H1 (cell line): ENCODE results near the gene CLTCL1. TPM values are rescaled to one million over a fixed set of nuclear protein-coding genes. Genes with fewer than 3 reads are reported as not detected.

Experiments
- CTCF ChIA-PET: fragments of 300-600 bp; sonication (Branson Sonifier 250); formaldehyde crosslinking; loops from one replicate; lab custom pipeline; 2021; ENCODE audit not compliant: partially characterized antibody; lab: Charles Lee
- POLR2A ChIA-PET: fragments of 300-600 bp; sonication (Branson Sonifier 250); formaldehyde crosslinking; loops from one replicate; lab custom pipeline; 2021; ENCODE audit warnings: inconsistent platforms; ENCODE audit not compliant: partially characterized antibody; lab: Charles Lee
- DNase-seq, 2 experiments: peaks; one replicate each; pipeline versions ENCODE4 v3.0.0 to v3.0.0-alpha.2; 2010 to 2022; ENCODE audit warnings: low spot score in 2 of 2, low read depth in 1 of 2, mixed read lengths in 1 of 2
- FAIRE-seq: peaks from 2 replicates; lab custom pipeline; 2011; peaks lifted over from hg19 to GRCh38; lab: Jason Lieb, UNC
- H2AFZ ChIP-seq: 2 replicates; pipeline ENCODE4 v1.8.1; 2012; ENCODE audit warnings: low read length, inconsistent platforms
- H2AK5ac ChIP-seq: 2 replicates; pipeline ENCODE4 v1.6.1; 2013; ENCODE audit warnings: low read depth, low read length
- H2BK120ac ChIP-seq: replicated peaks from 2 replicates; pipeline ENCODE3; 2013; ENCODE audit warnings: low read depth, low read length, inconsistent platforms
- H2BK12ac ChIP-seq: 2 replicates; pipeline ENCODE4 v1.6.1; 2013; ENCODE audit warnings: low read depth, low read length
- H2BK15ac ChIP-seq: 2 replicates; pipeline ENCODE4 v1.6.1; 2013; ENCODE audit warnings: low read length
- H2BK20ac ChIP-seq: 2 replicates; pipeline ENCODE4 v1.6.1; 2013; ENCODE audit warnings: low read length
- H2BK5ac ChIP-seq: 2 replicates; pipeline ENCODE4 v1.6.1; 2013; ENCODE audit warnings: low read depth, low read length
- H3K14ac ChIP-seq: 2 replicates; pipeline ENCODE4 v1.6.1; 2013; ENCODE audit warnings: inconsistent platforms; ENCODE audit not compliant: insufficient read length
- H3K18ac ChIP-seq: 2 replicates; pipeline ENCODE4 v1.6.1; 2013; ENCODE audit warnings: low read length; ENCODE audit errors: extremely low read depth
- H3K23ac ChIP-seq: 2 replicates; pipeline ENCODE4 v1.6.1; 2013; ENCODE audit warnings: inconsistent platforms; ENCODE audit not compliant: insufficient read length
- H3K23me2 ChIP-seq: 2 replicates; pipeline ENCODE4 v1.6.1; 2013; ENCODE audit warnings: low read depth, low read length
- H3K27ac ChIP-seq: 2 replicates; pipeline ENCODE4 v1.6.1; 2011; ENCODE audit warnings: low read depth, low read length, inconsistent platforms
- H3K27me3 ChIP-seq, 4 experiments: replicated peaks in 1 of 4; 1 replicate in 1 of 4; 2 replicates in 3 of 4; pipeline versions ENCODE4 v1.6.1 to v1.8.1; 2011 to 2013; ENCODE audit warnings: low read length in 3 of 4, mild to moderate bottlenecking in 3 of 4, inconsistent platforms in 2 of 4, mixed read lengths in 2 of 4, moderate library complexity in 1 of 4; ENCODE audit not compliant: control insufficient read depth in 3 of 4, insufficient read depth in 3 of 4; ENCODE audit errors: extremely low read depth in 1 of 4
- H3K36me3 ChIP-seq, 4 experiments: 2 replicates each; pipeline versions ENCODE4 v1.6.1 to v1.8.1; 2011 to 2013; ENCODE audit warnings: mild to moderate bottlenecking in 4 of 4, low read length in 3 of 4, moderate library complexity in 2 of 4, control low read depth in 1 of 4, inconsistent platforms in 1 of 4; ENCODE audit not compliant: insufficient read depth in 4 of 4, control insufficient read depth in 2 of 4
- H3K4ac ChIP-seq: replicated peaks from 2 replicates; pipeline ENCODE3; 2013; ENCODE audit warnings: low read length, low read depth, mixed read lengths, inconsistent platforms; ENCODE audit not compliant: insufficient read length
- H3K4me1 ChIP-seq, 4 experiments: replicated peaks in 1 of 4; 1 replicate in 1 of 4; 2 replicates in 3 of 4; pipeline versions ENCODE4 v1.6.1 to v1.8.1; 2011 to 2013; ENCODE audit warnings: low read length in 3 of 4, inconsistent platforms in 2 of 4, mixed read lengths in 1 of 4; ENCODE audit not compliant: insufficient read depth in 4 of 4, control insufficient read depth in 3 of 4
- H3K4me2 ChIP-seq, 2 experiments: 2 replicates each; pipeline versions ENCODE4 v1.6.1 to v1.8.1; 2011 to 2013; ENCODE audit warnings: low read depth in 2 of 2, low read length in 2 of 2, control low read depth in 1 of 2, inconsistent platforms in 1 of 2, mild to moderate bottlenecking in 1 of 2; ENCODE audit not compliant: insufficient read depth in 1 of 2
- H3K4me3 ChIP-seq, 4 experiments: fragments of 200-600, 300-600 bp in 1 of 4; sonication (generic), shearing (Covaris generic), sonication (Bioruptor Twin) in 1 of 4; 2 replicates each; pipeline versions ENCODE4 v1.5.1 to v1.8.1; 2011 to 2016; ENCODE audit warnings: low read length in 4 of 4, low read depth in 3 of 4, control low read depth in 2 of 4, inconsistent platforms in 2 of 4, mild to moderate bottlenecking in 2 of 4, mixed read lengths in 1 of 4, moderate library complexity in 1 of 4; ENCODE audit not compliant: insufficient read depth in 2 of 4; ENCODE audit errors: extremely low read depth in 1 of 4
- H3K56ac ChIP-seq: replicated peaks from 2 replicates; pipeline ENCODE3; 2013; ENCODE audit warnings: low read depth, mild to moderate bottlenecking, mixed read lengths, low read length, inconsistent platforms; ENCODE audit not compliant: insufficient read length
- H3K79me1 ChIP-seq: 2 replicates; pipeline ENCODE4 v1.6.1; 2013; ENCODE audit warnings: low read depth, low read length, control low read depth
- H3K79me2 ChIP-seq, 2 experiments: 2 replicates each; pipeline versions ENCODE4 v1.6.1 to v1.8.1; 2012 to 2013; ENCODE audit warnings: low read length in 2 of 2, mild to moderate bottlenecking in 2 of 2, inconsistent platforms in 1 of 2; ENCODE audit not compliant: insufficient read depth in 2 of 2, control insufficient read depth in 1 of 2
- H3K9ac ChIP-seq, 4 experiments: replicated peaks in 1 of 4; 1 replicate in 1 of 4; 2 replicates in 3 of 4; pipeline versions ENCODE4 v1.6.1 to v1.8.1; 2011 to 2013; ENCODE audit warnings: low read depth in 3 of 4, low read length in 3 of 4, control low read depth in 2 of 4, mild to moderate bottlenecking in 2 of 4, moderate library complexity in 2 of 4, inconsistent platforms in 1 of 4; ENCODE audit errors: extremely low read depth in 1 of 4
- H3K9me3 ChIP-seq, 2 experiments: 2 replicates each; pipeline versions ENCODE4 v1.6.1 to v1.8.1; 2012 to 2013; ENCODE audit warnings: mild to moderate bottlenecking in 2 of 2, moderate library complexity in 2 of 2, control low read depth in 1 of 2, inconsistent platforms in 1 of 2, low read depth in 1 of 2, low read length in 1 of 2, mixed read lengths in 1 of 2; ENCODE audit not compliant: insufficient read depth in 2 of 2
- H4K20me1 ChIP-seq, 2 experiments: replicated peaks in 1 of 2; 2 replicates each; pipeline versions ENCODE3 to v1.8.1; 2011 to 2013; ENCODE audit warnings: inconsistent platforms in 2 of 2, low read length in 2 of 2, mild to moderate bottlenecking in 1 of 2; ENCODE audit not compliant: insufficient read depth in 2 of 2, control insufficient read depth in 1 of 2
- H4K5ac ChIP-seq: 2 replicates; pipeline ENCODE4 v1.6.1; 2013; ENCODE audit warnings: low read length, low read depth, mixed read lengths, inconsistent platforms; ENCODE audit not compliant: insufficient read length
- H4K8ac ChIP-seq: 2 replicates; pipeline ENCODE4 v1.8.0; 2013; ENCODE audit warnings: mild to moderate bottlenecking, moderate library complexity, low read length, inconsistent platforms; ENCODE audit not compliant: insufficient read depth; ENCODE audit errors: extremely low read depth
- H4K91ac ChIP-seq: replicated peaks from 2 replicates; pipeline ENCODE3; 2013; ENCODE audit warnings: low read length, mixed read lengths, inconsistent platforms; ENCODE audit not compliant: insufficient read length
- BCL11A ChIP-seq, 2 experiments: IDR thresholded peaks; one replicate each; pipeline ENCODE4 v1.6.1; 2011; ENCODE audit warnings: low read depth in 2 of 2, low read length in 2 of 2, mild to moderate bottlenecking in 2 of 2
- CBX8 ChIP-seq: fragments of 300-800, 300-1000 bp; sonication (generic); IDR thresholded peaks from 2 replicates; pipeline ENCODE4 v1.7.1; 2016; ENCODE audit warnings: low read depth, low read length, borderline replicate concordance
- CHD1 ChIP-seq: IDR thresholded peaks from 2 replicates; pipeline ENCODE4 v1.6.1; 2012; ENCODE audit warnings: low read depth, low read length, improper control_type of control experiment
- FOSL1 ChIP-seq: IDR thresholded peaks from 2 replicates; pipeline ENCODE4 v1.6.1; 2011; ENCODE audit warnings: mild to moderate bottlenecking, low read depth, low read length, moderate library complexity; ENCODE audit not compliant: insufficient read depth
- JUND ChIP-seq: IDR thresholded peaks from 2 replicates; pipeline ENCODE4 v1.6.1; 2011; ENCODE audit warnings: mild to moderate bottlenecking, improper control_type of control experiment, low read length
- SIX5 ChIP-seq: IDR thresholded peaks from 2 replicates; pipeline ENCODE4 v1.6.1; 2011; ENCODE audit warnings: mild to moderate bottlenecking, low read depth, low read length
- WGBS, 2 experiments: shearing (Covaris generic) in 1 of 2; methylation state at CpG; one replicate each; pipeline versions ENCODE4 v1.1.6 to v1.1.7; 2013 to 2015; ENCODE audit warnings: low lambda C conversion rate in 2 of 2, mixed read lengths in 2 of 2, inconsistent platforms in 1 of 2, low coverage in 1 of 2, missing lambda C conversion rate in 1 of 2; ENCODE audit not compliant: insufficient replicate concordance in 2 of 2, insufficient coverage in 1 of 2, insufficient read length in 1 of 2; ENCODE audit errors: extremely low coverage in 1 of 2, missing lambda C conversion rate in 1 of 2; 5-methylcytosine and 5-hydroxymethylcytosine counted together
- polyA plus RNA-seq, 7 experiments: library from polyadenylated mRNA; depleted of rRNA in 3 of 7; stranded (reverse) in 5 of 7; unstranded in 2 of 7; fragments of >200 nt in 5 of 7; fragments of 200-250 nt in 2 of 7; gene quantifications; 1 replicate in 5 of 7; 2 replicates in 1 of 7; 4 replicates in 1 of 7; pipeline versions ENCODE4 v1.2.1 to v1.2.3, GENCODE V29; 2011 to 2013; ENCODE audit warnings: missing spikeins in 2 of 7, mixed read lengths in 2 of 7
- total RNA-seq: library from RNA; stranded (reverse); fragmentation: NEBNext Ultra II Directional; extraction: Animal tissue kit (Norgen Biotek cat#: 25700); gene quantifications from 2 replicates; pipeline ENCODE4 v1.2.1, GENCODE V29; 2021

The CLTCL1 gene
- total and polyA plus RNA-seq, 2 of the 8 experiments (the other 6 are each of a cell fraction or from before 2014, with no cell fraction given) = 12.4 to 17.0 TPM

- Histone ChIP-seq H2AFZ (no peak overlapping the region), H3K4ac (no peak overlapping the region), H3K79me2 (no peaks in the 10 kb centered on the region), H3K23me2 (no peaks in the 10 kb centered on the region), H3K14ac (no peak overlapping the region), H3K9ac (no peak overlapping the region), H2BK15ac (no peak overlapping the region), H3K23ac (no peak overlapping the region), H3K79me1 (no peaks in the 10 kb centered on the region), H2AK5ac (no peak overlapping the region), H3K4me3 (no peak overlapping the region), H3K9me3 (no peaks in the 10 kb centered on the region; a peak in 1 of 4 replicates), H3K27ac (no peak overlapping the region), H2BK5ac (no peak overlapping the region), H2BK120ac (no peak overlapping the region), H4K91ac (no peak overlapping the region), H2BK20ac (no peak overlapping the region), H3K27me3 (no peaks in the 10 kb centered on the region), H3K4me2 (no peak overlapping the region), H3K56ac (no peak overlapping the region), H4K5ac (no peak overlapping the region), H4K20me1 (peaks cover 2 to 3% of the 10 kb centered on the region in 2 experiments), H3K18ac (no peak overlapping the region), H4K8ac (no peak overlapping the region), H3K36me3 (peaks cover 4 to 28% (median 21%) of the 10 kb centered on the region in 4 experiments; a peak in 6 of 8 replicates), H2BK12ac (no peak overlapping the region), H3K4me1 (no peaks in the 10 kb centered on the region)
- FAIRE-seq (no peak), DNase-seq (no peak)
- 90% methylated on average over 7 of the region's 7 CpGs; no CpG with 5 or more reads in 1 of the 2 experiments for WGBS, 2 experiments
- ChIA-PET CTCF (interaction anchor here (0.8 kb wide), 1 partner anchor 33 kb away, joined by 3 read pairs; no protein-coding TSS in a partner anchor), POLR2A (interaction anchor here (0.5 kb wide), 1 partner anchor 8 kb away, joined by 4 read pairs; no protein-coding TSS in a partner anchor)
- TF ChIP-seq JUND = no peak
- no peak for TF ChIP-seq CBX8
- no peak for TF ChIP-seq SIX5
- TF ChIP-seq BCL11A (IDR thresholded peaks at IDR 0.05; ENCODE audit: low read depth in 2 of 2, low read length in 2 of 2) = no peak
- TF ChIP-seq CHD1 = no peak
- no peak for TF ChIP-seq FOSL1
These were observed 40.0 kb upstream of the CLTCL1 start for GRCh38 chr22:19331474-19331873.
